HepG2 (cell line): ENCODE measurements around the gene C3orf70. TPM values are rescaled to one million over a fixed set of nuclear protein-coding genes. Genes with fewer than 3 reads are reported as not detected.

Experiments
- ATAC-seq: fragments of 200-7000 bp; cut with Tn5 transposase; 3 replicates; pipeline ENCODE4 v1.9.1; 2020; ENCODE audit warnings: mild to moderate bottlenecking, moderate library complexity
- BruUV-seq: library from RNA; stranded (reverse); fragments of 400-500 nt; replicated peaks from 2 replicates; lab custom pipeline; 2021; lab: Mats Ljungman, UMichigan
- CTCF ChIA-PET: fragments of 300-600 bp; formaldehyde crosslinking; extraction: SDS; loops from one replicate; lab custom pipeline; 2021; ENCODE audit warnings: low total read pairs, inconsistent platforms, low intra/inter-chr PET ratio; lab: Yijun Ruan, JAX
- POLR2A ChIA-PET: fragments of 350-600 bp; sonication (Branson Sonifier 250); formaldehyde crosslinking; loops from one replicate; lab custom pipeline; 2020; ENCODE audit warnings: antibody characterized with exemption, inconsistent platforms; lab: Yijun Ruan, JAX
- DNase-seq: peaks from one replicate; pipeline ENCODE4 v3.0.0-alpha.2; 2015; ENCODE audit warnings: low spot score
- FAIRE-seq: peaks from 3 replicates; lab custom pipeline; 2011; peaks lifted over from hg19 to GRCh38; lab: Jason Lieb, UNC
- H2AFZ ChIP-seq: one replicate; pipeline ENCODE4 v1.6.1; 2011; ENCODE audit warnings: low read length, inconsistent platforms
- H3K27ac ChIP-seq: fragments of 300-600 bp; 3 replicates; pipeline ENCODE4 v1.8.0; 2011; ENCODE audit warnings: mixed run types, mild to moderate bottlenecking, mixed read lengths, low read length, inconsistent platforms; ENCODE audit not compliant: insufficient read depth; ENCODE audit errors: extremely low read length
- H3K27me3 ChIP-seq, 2 experiments: fragments of 200-600 bp in 1 of 2; 2 replicates in 1 of 2; 3 replicates in 1 of 2; pipeline versions ENCODE4 v1.6.0 to v1.8.0; 2011; ENCODE audit warnings: low read length in 2 of 2, mild to moderate bottlenecking in 2 of 2, moderate library complexity in 2 of 2, inconsistent platforms in 1 of 2; ENCODE audit not compliant: insufficient read depth in 2 of 2, control insufficient read depth in 1 of 2
- H3K36me3 ChIP-seq, 2 experiments: fragments of 200-600 bp in 1 of 2; replicated peaks in 1 of 2; 2 replicates in 1 of 2; 3 replicates in 1 of 2; pipeline versions ENCODE4 v1.5.1 to v1.8.0; 2011; ENCODE audit warnings: low read length in 2 of 2, inconsistent platforms in 1 of 2; ENCODE audit not compliant: insufficient read depth in 2 of 2, control insufficient read depth in 1 of 2
- H3K4me1 ChIP-seq: 2 replicates; pipeline ENCODE4 v1.5.1; 2012; ENCODE audit warnings: low read length, inconsistent platforms; ENCODE audit not compliant: insufficient read depth
- H3K4me2 ChIP-seq: 2 replicates; pipeline ENCODE4 v1.6.0; 2011; ENCODE audit warnings: low read depth, low read length, inconsistent platforms
- H3K4me3 ChIP-seq, 3 experiments: fragments of 200-600 bp in 1 of 3; sonication (generic), shearing (Covaris generic) in 1 of 3; replicated peaks in 1 of 3; 2 replicates each; pipeline ENCODE4 v1.5.1; 2011 to 2016; ENCODE audit warnings: low read length in 3 of 3, inconsistent platforms in 2 of 3, low read depth in 2 of 3, mild to moderate bottlenecking in 2 of 3, control low read depth in 1 of 3, mixed read lengths in 1 of 3; ENCODE audit not compliant: insufficient read depth in 1 of 3
- H3K79me2 ChIP-seq: one replicate; pipeline ENCODE4 v1.6.1; 2011; ENCODE audit warnings: low read length, inconsistent platforms; ENCODE audit not compliant: insufficient read depth
- H3K9ac ChIP-seq: 2 replicates; pipeline ENCODE4 v1.6.0; 2011; ENCODE audit warnings: mild to moderate bottlenecking, low read depth, low read length, inconsistent platforms; ENCODE audit not compliant: insufficient read depth
- H3K9me3 ChIP-seq: 2 replicates; pipeline ENCODE4 v1.5.1; 2012; ENCODE audit warnings: mild to moderate bottlenecking, low read length
- H4K20me1 ChIP-seq: 2 replicates; pipeline ENCODE4 v1.6.0; 2011; ENCODE audit warnings: inconsistent platforms, mild to moderate bottlenecking, low read length, moderate library complexity; ENCODE audit not compliant: insufficient read depth
- POLR2AphosphoS5 ChIP-seq: IDR thresholded peaks from 2 replicates; pipeline ENCODE4 v1.6.1; 2012; ENCODE audit warnings: low read depth, low read length
- WGBS: methylation state at CpG from one replicate; pipeline ENCODE4 v1.1.6; 2017; ENCODE audit warnings: low lambda C conversion rate; 5-methylcytosine and 5-hydroxymethylcytosine counted together
- in situ Hi-C: cut with HindIII; loops from 2 replicates; pipeline ENCODE4 v1.10.0; 2017; ENCODE audit warnings: low pct_unique_long_range_greater_than_20kb; ENCODE audit not compliant: extremely low pct_ligation_motif_present
- intact Hi-C: fragments of 100-400 bp; cut with micrococcal nuclease; formaldehyde crosslinking; loops from one replicate; pipeline ENCODE4 v1.10.0; 2022; ENCODE audit not compliant: unreplicated experiment
- polyA plus RNA-seq, 8 experiments: library from polyadenylated mRNA; depleted of rRNA in 3 of 8; stranded (reverse) in 7 of 8; unstranded in 1 of 8; fragments of >200 nt; fragmentation: Illumina TruSeq in 4 of 8; extraction: Trizol in 4 of 8; gene quantifications; 2 replicates each; pipeline versions ENCODE4 v1.2.1 to v1.2.3, GENCODE V29; 2011 to 2016; ENCODE audit warnings: low read depth in 4 of 8, missing spikeins in 1 of 8, mixed read lengths in 1 of 8; ENCODE audit not compliant: insufficient read depth in 1 of 8
- total RNA-seq, 5 experiments: library from RNA; depleted of rRNA; stranded (reverse); fragments of >200 nt; fragmentation: Illumina TruSeq; extraction: Trizol; gene quantifications; 2 replicates each; pipeline ENCODE4 v1.2.3, GENCODE V29; 2016; ENCODE audit warnings: low read depth in 1 of 5
- TF ChIP-seq, protein P1 (sequence below): sonication (generic); formaldehyde crosslinking; IDR thresholded peaks from 2 replicates; pipeline ENCODE4 v1.5.0; 2020; ENCODE audit warnings: mild to moderate bottlenecking, missing genetic modification reagents, borderline replicate concordance
- TF ChIP-seq, protein P2 (sequence below): sonication (generic); formaldehyde crosslinking; IDR thresholded peaks from 2 replicates; pipeline ENCODE4 v1.4.0; 2020; ENCODE audit warnings: missing genetic modification reagents

Gene C3orf70
- total and polyA plus RNA-seq, 2 of the 13 experiments (the other 11 are each of a cell fraction or from before 2014, with no cell fraction given): 0.79 to 2.4 TPM

DNA sequence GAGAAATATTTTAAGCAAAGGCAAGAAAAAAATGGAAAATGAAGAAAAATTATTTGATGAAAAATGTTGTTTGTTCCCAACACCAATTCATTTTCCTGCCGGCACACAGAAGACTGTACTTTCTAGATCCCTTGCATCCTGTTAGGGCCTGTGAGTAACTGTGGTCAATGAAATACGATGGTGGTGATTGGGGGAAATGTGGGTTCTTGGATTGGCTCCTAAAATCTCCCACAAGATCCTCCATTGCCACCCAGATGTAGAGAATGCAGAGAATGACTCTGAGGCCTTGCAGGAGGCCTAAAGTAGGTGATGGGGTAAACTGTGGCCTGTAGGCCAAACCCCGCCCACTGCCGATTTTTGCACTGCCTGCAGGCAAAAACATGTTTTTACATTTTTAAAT, 46.3 kb upstream of the C3orf70 start:
- no peak for TF ChIP-seq POLR2AphosphoS5
- TF ChIP-seq, protein P1, sequence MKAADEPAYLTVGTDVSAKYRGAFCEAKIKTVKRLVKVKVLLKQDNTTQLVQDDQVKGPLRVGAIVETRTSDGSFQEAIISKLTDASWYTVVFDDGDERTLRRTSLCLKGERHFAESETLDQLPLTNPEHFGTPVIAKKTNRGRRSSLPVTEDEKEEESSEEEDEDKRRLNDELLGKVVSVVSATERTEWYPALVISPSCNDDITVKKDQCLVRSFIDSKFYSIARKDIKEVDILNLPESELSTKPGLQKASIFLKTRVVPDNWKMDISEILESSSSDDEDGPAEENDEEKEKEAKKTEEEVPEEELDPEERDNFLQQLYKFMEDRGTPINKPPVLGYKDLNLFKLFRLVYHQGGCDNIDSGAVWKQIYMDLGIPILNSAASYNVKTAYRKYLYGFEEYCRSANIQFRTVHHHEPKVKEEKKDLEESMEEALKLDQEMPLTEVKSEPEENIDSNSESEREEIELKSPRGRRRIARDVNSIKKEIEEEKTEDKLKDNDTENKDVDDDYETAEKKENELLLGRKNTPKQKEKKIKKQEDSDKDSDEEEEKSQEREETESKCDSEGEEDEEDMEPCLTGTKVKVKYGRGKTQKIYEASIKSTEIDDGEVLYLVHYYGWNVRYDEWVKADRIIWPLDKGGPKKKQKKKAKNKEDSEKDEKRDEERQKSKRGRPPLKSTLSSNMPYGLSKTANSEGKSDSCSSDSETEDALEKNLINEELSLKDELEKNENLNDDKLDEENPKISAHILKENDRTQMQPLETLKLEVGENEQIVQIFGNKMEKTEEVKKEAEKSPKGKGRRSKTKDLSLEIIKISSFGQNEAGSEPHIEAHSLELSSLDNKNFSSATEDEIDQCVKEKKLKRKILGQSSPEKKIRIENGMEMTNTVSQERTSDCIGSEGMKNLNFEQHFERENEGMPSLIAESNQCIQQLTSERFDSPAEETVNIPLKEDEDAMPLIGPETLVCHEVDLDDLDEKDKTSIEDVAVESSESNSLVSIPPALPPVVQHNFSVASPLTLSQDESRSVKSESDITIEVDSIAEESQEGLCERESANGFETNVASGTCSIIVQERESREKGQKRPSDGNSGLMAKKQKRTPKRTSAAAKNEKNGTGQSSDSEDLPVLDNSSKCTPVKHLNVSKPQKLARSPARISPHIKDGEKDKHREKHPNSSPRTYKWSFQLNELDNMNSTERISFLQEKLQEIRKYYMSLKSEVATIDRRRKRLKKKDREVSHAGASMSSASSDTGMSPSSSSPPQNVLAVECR (CRISPR knock-in tag): no peak
- TF ChIP-seq, protein P2, sequence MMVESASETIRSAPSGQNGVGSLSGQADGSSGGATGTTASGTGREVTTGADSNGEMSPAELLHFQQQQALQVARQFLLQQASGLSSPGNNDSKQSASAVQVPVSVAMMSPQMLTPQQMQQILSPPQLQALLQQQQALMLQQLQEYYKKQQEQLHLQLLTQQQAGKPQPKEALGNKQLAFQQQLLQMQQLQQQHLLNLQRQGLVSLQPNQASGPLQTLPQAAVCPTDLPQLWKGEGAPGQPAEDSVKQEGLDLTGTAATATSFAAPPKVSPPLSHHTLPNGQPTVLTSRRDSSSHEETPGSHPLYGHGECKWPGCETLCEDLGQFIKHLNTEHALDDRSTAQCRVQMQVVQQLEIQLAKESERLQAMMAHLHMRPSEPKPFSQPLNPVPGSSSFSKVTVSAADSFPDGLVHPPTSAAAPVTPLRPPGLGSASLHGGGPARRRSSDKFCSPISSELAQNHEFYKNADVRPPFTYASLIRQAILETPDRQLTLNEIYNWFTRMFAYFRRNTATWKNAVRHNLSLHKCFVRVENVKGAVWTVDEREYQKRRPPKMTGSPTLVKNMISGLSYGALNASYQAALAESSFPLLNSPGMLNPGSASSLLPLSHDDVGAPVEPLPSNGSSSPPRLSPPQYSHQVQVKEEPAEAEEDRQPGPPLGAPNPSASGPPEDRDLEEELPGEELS: no peak
- no peak overlapping the region for H3K9ac ChIP-seq
- POLR2A ChIA-PET: no interaction called here
- H3K79me2 ChIP-seq: no peaks in the 10 kb centered on the region
- FAIRE-seq (no peak), ATAC-seq (no peak), DNase-seq (no peak)
- no peak overlapping the region for H2AFZ ChIP-seq
- H3K9me3 ChIP-seq: no peaks in the 10 kb centered on the region
- BruUV-seq: no TSS peak
- H4K20me1 ChIP-seq: no peaks in the 10 kb centered on the region
- H3K4me2 ChIP-seq: no peak overlapping the region
- CTCF ChIA-PET: no interaction called here
- H3K36me3 ChIP-seq: peaks cover 5 to 37% of the 10 kb centered on the region in 2 experiments
- no peak overlapping the region for H3K4me3 ChIP-seq
- no peak overlapping the region for H3K27ac ChIP-seq
- H3K27me3 ChIP-seq: no peaks in the 10 kb centered on the region; a peak in 1 of 5 replicates
- in situ Hi-C loops (no loop called here), intact Hi-C loops (no loop called here)
- 99% methylated on average over 4 of the region's 4 CpGs for WGBS
- H3K4me1 ChIP-seq: no peaks in the 10 kb centered on the region
